Osteocyte (in vitro differentiated cells): ENCODE data around the gene ZBTB7B. TPM values are rescaled to one million over a fixed set of nuclear protein-coding genes. Genes with fewer than 3 reads are reported as not detected.

Source experiments
- DNase-seq: peaks from one replicate; pipeline ENCODE4 v3.0.0; 2021; ENCODE audit warnings: mixed read lengths; ENCODE audit not compliant: unreplicated experiment; ENCODE audit errors: extremely low spot score
- H3K27ac Mint-ChIP-seq: one replicate; pipeline ENCODE4 v1.8.0; 2021; ENCODE audit warnings: mild to moderate bottlenecking, mixed read lengths; ENCODE audit not compliant: unreplicated experiment
- H3K27me3 Mint-ChIP-seq: one replicate; pipeline ENCODE4 v1.8.0; 2021; ENCODE audit warnings: mixed read lengths; ENCODE audit not compliant: unreplicated experiment
- H3K36me3 Mint-ChIP-seq: one replicate; pipeline ENCODE4 v1.8.0; 2021; ENCODE audit warnings: mixed read lengths; ENCODE audit not compliant: unreplicated experiment
- H3K4me1 Mint-ChIP-seq: one replicate; pipeline ENCODE4 v1.8.0; 2021; ENCODE audit warnings: mixed read lengths; ENCODE audit not compliant: unreplicated experiment
- H3K4me3 Mint-ChIP-seq: one replicate; pipeline ENCODE4 v1.8.0; 2021; ENCODE audit warnings: mild to moderate bottlenecking, moderate library complexity, mixed read lengths; ENCODE audit not compliant: unreplicated experiment
- H3K9me3 Mint-ChIP-seq: one replicate; pipeline ENCODE4 v1.8.0; 2021; ENCODE audit warnings: mixed read lengths; ENCODE audit not compliant: unreplicated experiment
- total RNA-seq: library from RNA; stranded (reverse); gene quantifications from 2 replicates; pipeline ENCODE4 v1.2.1, GENCODE V29; 2021
- TF ChIP-seq, protein P1 (sequence below): fragments of 200-600 bp; sonication (generic); IDR thresholded peaks from 2 replicates; pipeline ENCODE4 v1.5.0; 2021; ENCODE audit warnings: antibody characterized with exemption, mild to moderate bottlenecking, moderate library complexity

The ZBTB7B gene
- total RNA-seq, 1 donor from 2014 or later: 37.8 TPM

DNA sequence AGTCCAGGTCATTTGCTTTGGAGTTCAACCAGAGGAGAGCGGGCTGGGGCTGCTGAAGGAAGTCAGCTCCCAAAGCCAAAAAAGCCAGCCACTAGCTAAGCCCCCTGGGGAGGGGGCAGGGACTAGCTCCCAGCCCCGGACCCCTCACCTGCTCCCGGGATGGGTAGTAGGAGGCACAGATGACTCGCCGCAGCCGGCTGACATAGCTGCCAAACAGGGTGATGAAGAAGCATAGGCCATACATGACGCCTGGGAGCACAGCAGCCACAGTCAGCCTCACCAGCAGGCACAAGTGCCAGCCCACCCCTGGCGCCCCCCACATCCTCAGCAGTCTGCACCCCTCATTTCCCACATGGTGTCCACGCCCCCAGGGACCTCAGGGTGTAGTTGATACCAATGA, 23.6 kb downstream of the ZBTB7B start:
- DNase-seq: no peak
- Mint-ChIP-seq H3K9me3 (no peaks in the 10 kb centered on the region), H3K4me1 (peaks cover 10% of the 10 kb centered on the region), H3K36me3 (no peaks in the 10 kb centered on the region), H3K27me3 (no peaks in the 10 kb centered on the region), H3K27ac (no peak overlapping the region), H3K4me3 (no peak overlapping the region)
- TF ChIP-seq, protein P1, sequence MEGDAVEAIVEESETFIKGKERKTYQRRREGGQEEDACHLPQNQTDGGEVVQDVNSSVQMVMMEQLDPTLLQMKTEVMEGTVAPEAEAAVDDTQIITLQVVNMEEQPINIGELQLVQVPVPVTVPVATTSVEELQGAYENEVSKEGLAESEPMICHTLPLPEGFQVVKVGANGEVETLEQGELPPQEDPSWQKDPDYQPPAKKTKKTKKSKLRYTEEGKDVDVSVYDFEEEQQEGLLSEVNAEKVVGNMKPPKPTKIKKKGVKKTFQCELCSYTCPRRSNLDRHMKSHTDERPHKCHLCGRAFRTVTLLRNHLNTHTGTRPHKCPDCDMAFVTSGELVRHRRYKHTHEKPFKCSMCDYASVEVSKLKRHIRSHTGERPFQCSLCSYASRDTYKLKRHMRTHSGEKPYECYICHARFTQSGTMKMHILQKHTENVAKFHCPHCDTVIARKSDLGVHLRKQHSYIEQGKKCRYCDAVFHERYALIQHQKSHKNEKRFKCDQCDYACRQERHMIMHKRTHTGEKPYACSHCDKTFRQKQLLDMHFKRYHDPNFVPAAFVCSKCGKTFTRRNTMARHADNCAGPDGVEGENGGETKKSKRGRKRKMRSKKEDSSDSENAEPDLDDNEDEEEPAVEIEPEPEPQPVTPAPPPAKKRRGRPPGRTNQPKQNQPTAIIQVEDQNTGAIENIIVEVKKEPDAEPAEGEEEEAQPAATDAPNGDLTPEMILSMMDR: no peak

DNA sequence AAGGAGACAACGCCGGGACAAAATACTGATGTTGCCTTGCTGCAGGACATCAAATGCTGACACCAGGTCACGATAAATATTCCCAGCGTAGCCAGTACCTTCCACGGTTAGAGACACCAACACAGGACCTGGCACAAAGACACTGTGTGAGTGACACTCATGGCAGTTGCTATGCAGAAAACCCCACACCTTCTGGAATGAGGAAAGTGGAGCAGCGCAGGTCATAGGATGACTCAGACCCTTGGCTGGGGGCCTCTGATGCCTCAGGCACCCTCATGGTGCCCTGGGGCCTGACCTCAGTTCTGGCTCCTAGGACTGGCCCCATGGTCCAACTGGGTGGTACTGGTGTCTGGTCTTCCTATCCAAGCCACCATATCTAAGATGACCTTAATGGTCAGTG, 24.0 kb downstream of the ZBTB7B start:
- peaks cover 8% of the 10 kb centered on the region for H3K4me1 Mint-ChIP-seq
- no peak for DNase-seq
- H3K27ac Mint-ChIP-seq: no peak overlapping the region
- H3K36me3 Mint-ChIP-seq: no peaks in the 10 kb centered on the region
- no peak overlapping the region for H3K4me3 Mint-ChIP-seq
- no peaks in the 10 kb centered on the region for H3K9me3 Mint-ChIP-seq
- no peaks in the 10 kb centered on the region for H3K27me3 Mint-ChIP-seq
- TF ChIP-seq, protein P1: no peak

DNA sequence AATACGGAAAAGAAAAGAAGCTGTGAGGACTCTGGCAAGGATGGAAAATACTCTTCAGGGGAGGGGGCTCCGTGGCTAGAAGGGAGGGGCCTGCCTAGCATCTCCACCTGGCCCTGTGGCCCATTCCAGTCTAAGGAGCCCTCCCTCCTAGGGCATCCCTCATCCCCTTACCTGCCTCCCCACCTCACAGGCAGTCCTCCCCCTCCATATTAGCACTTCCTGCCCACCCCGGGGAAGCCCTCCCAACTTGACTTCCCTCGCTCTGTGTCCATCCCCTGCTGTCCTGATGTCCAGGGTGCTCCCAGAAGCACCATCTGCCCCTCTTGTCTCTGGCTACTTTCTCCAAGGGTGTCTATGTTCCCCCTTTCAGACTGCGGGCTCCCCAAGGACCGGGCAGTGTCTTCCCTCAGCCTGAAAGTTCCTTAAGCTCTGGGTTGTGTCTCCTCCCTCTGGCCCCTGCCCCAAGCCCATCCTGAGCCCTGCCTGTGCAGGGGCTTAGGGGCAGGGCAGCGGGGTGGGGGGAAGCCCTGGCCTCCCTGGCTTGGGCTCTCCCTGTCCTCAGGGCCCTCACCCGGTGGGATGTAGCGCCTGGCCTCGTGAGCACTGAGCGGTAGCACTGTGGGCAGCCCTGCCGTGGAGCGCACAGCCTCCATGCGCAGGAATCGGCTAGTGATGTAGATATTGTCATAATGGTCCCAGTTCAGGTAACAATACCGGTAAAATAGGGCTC, 27.1 kb downstream of the ZBTB7B start:
- no peaks in the 10 kb centered on the region for H3K27me3 Mint-ChIP-seq

DNA sequence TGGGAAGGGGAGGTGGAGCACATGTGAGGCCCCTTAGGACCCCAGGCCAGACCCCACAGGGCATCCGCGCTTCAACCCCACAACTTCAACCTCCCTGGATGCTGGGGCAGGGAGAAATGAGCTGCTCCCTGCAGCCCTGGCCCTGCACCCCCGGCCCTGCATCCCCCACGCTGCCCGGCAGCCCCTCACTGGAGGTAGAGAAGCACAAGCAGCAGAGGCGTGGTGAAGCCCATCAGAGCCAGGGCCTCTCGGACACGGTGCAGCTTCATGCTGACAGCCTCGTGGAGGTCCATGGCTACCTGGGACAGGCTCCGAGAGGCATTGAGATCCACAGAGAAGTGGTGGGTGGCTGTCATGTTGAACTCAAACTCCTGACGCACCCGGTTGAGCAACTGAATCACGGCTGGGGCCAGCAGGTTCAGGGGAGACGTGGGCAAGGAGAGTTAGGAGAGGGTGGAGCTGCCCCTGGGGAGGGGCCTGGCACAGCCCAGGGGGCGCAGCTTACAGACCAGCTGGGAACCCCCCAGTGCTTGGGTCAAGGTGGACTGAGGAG, 27.7 kb downstream of the ZBTB7B start:
- H3K4me3 Mint-ChIP-seq: no peak overlapping the region
- H3K9me3 Mint-ChIP-seq: no peaks in the 10 kb centered on the region
- DNase-seq: no peak
- H3K4me1 Mint-ChIP-seq: no peaks in the 10 kb centered on the region
- TF ChIP-seq, protein P1: no peak
- no peak overlapping the region for H3K27ac Mint-ChIP-seq
- H3K36me3 Mint-ChIP-seq: no peaks in the 10 kb centered on the region
- no peaks in the 10 kb centered on the region for H3K27me3 Mint-ChIP-seq

More for the DNA sequence above, 27.1 kb downstream of the ZBTB7B start:
- TF ChIP-seq, protein P1: no peak
- no peak for DNase-seq
- Mint-ChIP-seq H3K4me1 (no peaks in the 10 kb centered on the region), H3K9me3 (no peaks in the 10 kb centered on the region), H3K27ac (no peak overlapping the region), H3K36me3 (no peaks in the 10 kb centered on the region), H3K4me3 (no peak overlapping the region)

DNA sequence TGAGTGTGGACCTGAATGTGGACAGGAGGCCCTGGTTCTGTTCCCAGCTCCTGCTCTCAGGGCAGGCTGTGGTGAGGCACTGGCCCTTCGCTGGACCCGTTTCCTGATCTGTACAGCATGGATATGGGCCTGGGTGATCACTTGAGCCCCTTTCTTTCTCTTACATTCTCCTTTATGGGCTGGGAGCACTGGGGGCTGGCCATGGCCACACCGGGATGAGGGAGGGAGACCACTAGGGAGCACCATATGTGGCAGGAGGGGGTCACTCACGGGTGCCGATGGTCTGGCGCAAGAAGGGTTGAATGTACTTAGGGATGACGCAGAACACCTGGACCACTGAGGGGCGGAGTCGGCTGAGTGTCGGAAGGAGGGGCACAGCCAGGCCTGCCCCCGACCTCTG, 28.3 kb downstream of the ZBTB7B start:
- Mint-ChIP-seq H3K9me3 (no peaks in the 10 kb centered on the region), H3K27me3 (no peaks in the 10 kb centered on the region), H3K36me3 (no peaks in the 10 kb centered on the region), H3K4me1 (no peaks in the 10 kb centered on the region), H3K4me3 (no peak overlapping the region), H3K27ac (no peak overlapping the region)
- no peak for DNase-seq
- TF ChIP-seq, protein P1: no peak
